Skin of body (tissue), 2 donors: ENCODE data around the gene ADAMTSL1. TPM values are rescaled to one million over a fixed set of nuclear protein-coding genes. Genes with fewer than 3 reads are reported as not detected.

ENCODE experiments used
- DNase-seq: peaks from one replicate; lab custom pipeline; 2025; lab: John Stamatoyannopoulos, UW
- total RNA-seq: library from RNA; depleted of rRNA; stranded (reverse); fragments of >200 nt; gene quantifications from one replicate; pipeline ENCODE4 v1.2.3, GENCODE V29; 2014

ADAMTSL1 gene
- total RNA-seq, 1 donor from 2014 or later = 37.1 TPM

GRCh38 chr9:18770131-18770908 is 296.4 kb downstream of the ADAMTSL1 start:
- DNase-seq = no peak

- DNase-seq = peak; percentile 71
These were observed 297.1 kb downstream of the ADAMTSL1 start for GRCh38 chr9:18771011-18771410.

- DNase-seq = no peak
These were observed 297.8 kb downstream of the ADAMTSL1 start for GRCh38 chr9:18771763-18772162.

- peak; percentile 37 for DNase-seq
These were observed 301.3 kb downstream of the ADAMTSL1 start for GRCh38 chr9:18775241-18775640.

- no peak for DNase-seq
These were observed 302.0 kb downstream of the ADAMTSL1 start for GRCh38 chr9:18775930-18776329.

- no peak for DNase-seq
These were observed 303.2 kb downstream of the ADAMTSL1 start for GRCh38 chr9:18776836-18777820.

- DNase-seq = no peak
These were observed 304.2 kb downstream of the ADAMTSL1 start for GRCh38 chr9:18778147-18778546.

- peak; percentile 64 for DNase-seq
These were observed 304.9 kb downstream of the ADAMTSL1 start for GRCh38 chr9:18778846-18779245.

- no peak for DNase-seq
These were observed 310.0 kb downstream of the ADAMTSL1 start for GRCh38 chr9:18783909-18784308.

- DNase-seq = no peak
These were observed 311.7 kb downstream of the ADAMTSL1 start for GRCh38 chr9:18785604-18786003.

GRCh38 chr9:18786196-18786595 is 312.2 kb downstream of the ADAMTSL1 start:
- DNase-seq = no peak

- peak; percentile 74 for DNase-seq
These were observed 313.1 kb downstream of the ADAMTSL1 start for GRCh38 chr9:18786911-18787650.

GRCh38 chr9:18788256-18788655 is 314.3 kb downstream of the ADAMTSL1 start:
- no peak for DNase-seq

GRCh38 chr9:18791074-18791473 is 317.1 kb downstream of the ADAMTSL1 start:
- no peak for DNase-seq

GRCh38 chr9:18793122-18793521 is 319.2 kb downstream of the ADAMTSL1 start:
- no peak for DNase-seq

GRCh38 chr9:18795947-18796671 is 322.2 kb downstream of the ADAMTSL1 start:
- peak; percentile 92 for DNase-seq

- no peak for DNase-seq
These were observed 322.8 kb downstream of the ADAMTSL1 start for GRCh38 chr9:18796696-18797270.

- no peak for DNase-seq
These were observed 324.2 kb downstream of the ADAMTSL1 start for GRCh38 chr9:18798106-18798505.

GRCh38 chr9:18798508-18799290 is 324.7 kb downstream of the ADAMTSL1 start:
- no peak for DNase-seq

- DNase-seq = no peak
These were observed 325.5 kb downstream of the ADAMTSL1 start for GRCh38 chr9:18799428-18799827.
